ENCODE results near the gene SYNCRIP.
"Not testable (repeated sequence)": the region's sequence is repeated elsewhere in the genome, so short reads cannot be mapped to it uniquely, and the experiment has no call there.

SYNCRIP gene

DNA sequence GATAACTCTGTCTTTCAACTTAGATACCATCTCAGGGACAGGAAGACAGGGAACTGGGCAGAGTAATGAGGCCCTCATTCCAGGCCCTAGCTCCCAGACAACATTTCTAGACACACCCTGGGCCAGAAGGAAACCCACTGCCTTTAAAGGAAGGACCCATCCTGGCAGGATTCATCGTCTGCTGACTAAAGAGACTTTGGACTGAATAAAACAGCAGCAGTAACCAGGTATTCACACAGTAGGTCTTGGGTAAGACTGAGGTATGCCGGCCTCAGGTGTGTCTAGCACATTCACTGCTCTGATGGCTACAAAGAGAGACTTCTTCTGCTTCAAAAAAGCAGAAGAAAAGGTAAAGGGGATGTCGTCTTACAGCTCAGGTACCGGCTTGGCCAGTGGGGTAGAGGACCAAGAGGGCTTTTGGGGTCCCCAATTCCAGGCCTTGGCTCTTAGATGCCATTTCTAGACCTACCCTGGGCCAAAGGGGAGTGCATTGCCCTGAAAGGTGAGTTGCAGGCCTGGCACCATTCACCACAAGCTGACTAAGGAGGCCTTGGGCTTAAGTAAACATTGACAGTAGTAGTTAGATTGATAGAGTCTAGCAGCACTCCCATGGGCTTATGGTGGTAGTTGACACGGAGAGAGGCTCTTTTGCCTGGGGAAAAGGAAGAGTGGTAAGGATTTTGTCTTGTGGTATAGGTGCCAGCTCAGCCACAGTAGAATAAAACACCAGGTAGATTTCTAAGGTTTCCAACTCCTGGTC, 62.4 kb downstream of the SYNCRIP start:
- Histone ChIP-seq H3K27me3 (ENCODE audit: control insufficient read depth, insufficient read depth, low read length, poor library complexity, severe bottlenecking) (no peaks in the 10 kb centered on the region), H3K27ac (ENCODE audit: insufficient read depth, low read depth, low read length, poor library complexity, severe bottlenecking) (no peak overlapping the region), H3K36me3 (ENCODE audit: control insufficient read depth, insufficient read depth, low read length) (no peaks in the 10 kb centered on the region), H3K4me1 (ENCODE audit: control insufficient read depth, insufficient read depth, low read length) (no peaks in the 10 kb centered on the region), H3K4me3 (ENCODE audit: insufficient read depth, low read depth, low read length) (no peak overlapping the region), H3K9me3 (ENCODE audit: control insufficient read depth, low read length) (peaks cover 2% of the 10 kb centered on the region)
- 88 to 93% methylated on average over 5 of the region's 5 CpGs for WGBS, 2 experiments

DNA sequence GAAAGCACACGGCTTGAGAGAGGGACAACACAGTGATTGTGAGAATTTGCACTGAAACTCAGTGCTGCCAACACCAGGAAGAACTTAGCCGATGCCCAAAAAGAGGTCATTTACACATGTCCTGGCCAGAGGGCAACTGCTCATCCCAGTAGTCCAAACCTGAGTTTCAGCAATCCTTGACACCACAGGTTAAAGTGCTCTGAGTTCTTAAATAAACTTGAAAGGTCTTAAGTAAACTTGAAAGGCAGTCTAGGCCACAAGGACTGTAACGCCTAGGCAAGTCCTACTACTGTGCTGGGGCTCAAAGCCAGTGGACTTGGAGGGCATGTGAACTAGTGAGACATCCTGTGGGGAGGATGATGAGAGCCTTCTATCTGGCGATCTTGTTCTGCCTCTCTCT, 63.1 kb downstream of the SYNCRIP start:
- no peaks in the 10 kb centered on the region for H3K27me3 ChIP-seq (ENCODE audit: control insufficient read depth, insufficient read depth, low read length, poor library complexity, severe bottlenecking)
- peaks cover 2% of the 10 kb centered on the region for H3K9me3 ChIP-seq (ENCODE audit: control insufficient read depth, low read length)
- H3K4me1 ChIP-seq (ENCODE audit: control insufficient read depth, insufficient read depth, low read length), result no peaks in the 10 kb centered on the region
- H3K27ac ChIP-seq (ENCODE audit: insufficient read depth, low read depth, low read length, poor library complexity, severe bottlenecking), result no peak overlapping the region
- no peak overlapping the region for H3K4me3 ChIP-seq (ENCODE audit: insufficient read depth, low read depth, low read length)
- H3K36me3 ChIP-seq (ENCODE audit: control insufficient read depth, insufficient read depth, low read length), result no peaks in the 10 kb centered on the region
- 85 to 87% methylated on average over 4 of the region's 4 CpGs for WGBS, 2 experiments

DNA sequence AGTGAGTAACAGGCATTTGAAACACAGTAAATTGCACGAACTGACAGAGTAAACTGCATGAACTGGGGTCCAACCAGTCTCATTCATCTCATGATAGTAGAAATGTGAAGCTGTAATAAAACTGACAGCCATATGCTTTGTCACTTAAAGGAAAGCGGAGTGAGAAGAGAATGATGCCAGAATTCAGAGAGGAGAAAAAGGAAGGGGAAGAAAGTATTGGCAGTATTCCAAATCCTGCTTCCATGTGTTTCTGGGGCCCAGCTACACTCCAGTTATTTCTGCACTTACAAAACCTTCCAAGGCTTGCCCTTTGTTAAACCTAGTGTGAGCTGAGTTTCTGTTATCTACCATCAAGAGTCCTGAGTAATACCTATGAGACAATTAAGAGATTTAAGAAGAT, 66.2 kb downstream of the SYNCRIP start:
- Histone ChIP-seq H3K4me1 (ENCODE audit: control insufficient read depth, insufficient read depth, low read length) (no peaks in the 10 kb centered on the region), H3K4me3 (ENCODE audit: insufficient read depth, low read depth, low read length) (no peak overlapping the region), H3K36me3 (ENCODE audit: control insufficient read depth, insufficient read depth, low read length) (no peaks in the 10 kb centered on the region), H3K9me3 (ENCODE audit: control insufficient read depth, low read length) (no peaks in the 10 kb centered on the region), H3K27me3 (ENCODE audit: control insufficient read depth, insufficient read depth, low read length, poor library complexity, severe bottlenecking) (no peaks in the 10 kb centered on the region), H3K27ac (ENCODE audit: insufficient read depth, low read depth, low read length, poor library complexity, severe bottlenecking) (no peak overlapping the region)
- 94 to 95% methylated on average over 2 of the region's 2 CpGs for WGBS, 2 experiments

DNA sequence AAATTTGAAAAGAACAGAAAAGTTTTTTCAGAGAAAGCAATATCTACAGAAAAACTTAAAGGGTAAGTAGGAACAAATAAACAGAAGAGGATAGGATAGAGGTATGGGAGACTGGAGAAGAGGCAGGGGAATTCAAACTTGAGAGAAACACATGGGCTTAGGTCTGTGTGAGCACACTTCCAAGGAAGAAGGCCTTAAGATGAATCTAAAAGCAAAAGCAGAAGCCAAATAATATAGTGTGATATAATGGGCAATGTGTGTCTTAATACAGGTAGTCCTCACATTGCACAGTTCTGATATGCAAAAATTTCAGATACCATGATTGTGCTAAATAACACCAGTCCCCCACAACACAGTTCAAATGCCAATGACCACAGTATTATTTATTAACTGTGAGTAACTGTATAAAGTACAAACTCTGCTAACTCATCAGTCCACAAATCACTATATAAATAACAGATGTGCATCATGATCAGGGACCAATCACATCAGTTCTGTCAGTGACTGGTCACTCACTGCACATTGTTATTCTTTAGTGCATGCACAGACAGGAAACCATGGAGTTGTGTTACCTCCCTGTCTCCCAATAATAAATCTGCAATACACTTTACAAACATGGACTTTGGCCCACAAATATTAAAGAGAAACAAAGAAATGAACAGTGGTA, 67.6 kb downstream of the SYNCRIP start:
- Histone ChIP-seq H3K27ac (ENCODE audit: insufficient read depth, low read depth, low read length, poor library complexity, severe bottlenecking) (no peak overlapping the region), H3K36me3 (ENCODE audit: control insufficient read depth, insufficient read depth, low read length) (no peaks in the 10 kb centered on the region), H3K4me1 (ENCODE audit: control insufficient read depth, insufficient read depth, low read length) (no peaks in the 10 kb centered on the region)

DNA sequence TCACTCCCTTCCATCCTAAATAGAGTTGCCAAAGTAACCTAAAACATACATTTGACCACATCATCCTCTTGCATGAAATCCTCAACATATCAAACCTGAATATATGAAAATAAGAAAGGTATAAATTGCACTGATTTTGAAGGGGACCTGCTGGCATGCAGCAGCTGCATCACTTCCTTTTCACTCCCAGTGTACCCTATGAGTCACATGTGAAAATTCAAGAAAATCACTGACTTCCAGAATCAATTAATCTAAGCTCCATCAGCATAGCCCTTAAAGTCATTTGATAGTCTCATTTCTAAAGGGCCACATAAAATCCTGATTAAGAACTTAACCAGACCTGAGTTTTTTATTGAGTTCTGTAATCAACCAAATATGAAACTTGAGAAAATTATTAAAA, 73.4 kb downstream of the SYNCRIP start:
- no peaks in the 10 kb centered on the region for H3K27me3 ChIP-seq (ENCODE audit: control insufficient read depth, insufficient read depth, low read length, poor library complexity, severe bottlenecking)
- H3K27ac ChIP-seq (ENCODE audit: insufficient read depth, low read depth, low read length, poor library complexity, severe bottlenecking), result no peak overlapping the region
- H3K4me3 ChIP-seq (ENCODE audit: insufficient read depth, low read depth, low read length), result no peak overlapping the region
- no peaks in the 10 kb centered on the region for H3K4me1 ChIP-seq (ENCODE audit: control insufficient read depth, insufficient read depth, low read length)
- no peaks in the 10 kb centered on the region for H3K9me3 ChIP-seq (ENCODE audit: control insufficient read depth, low read length)
- H3K36me3 ChIP-seq (ENCODE audit: control insufficient read depth, insufficient read depth, low read length), result no peaks in the 10 kb centered on the region

More for the DNA sequence above, 67.6 kb downstream of the SYNCRIP start:
- Histone ChIP-seq H3K9me3 (ENCODE audit: control insufficient read depth, low read length) (no peaks in the 10 kb centered on the region), H3K27me3 (ENCODE audit: control insufficient read depth, insufficient read depth, low read length, poor library complexity, severe bottlenecking) (no peaks in the 10 kb centered on the region), H3K4me3 (ENCODE audit: insufficient read depth, low read depth, low read length) (no peak overlapping the region)

DNA sequence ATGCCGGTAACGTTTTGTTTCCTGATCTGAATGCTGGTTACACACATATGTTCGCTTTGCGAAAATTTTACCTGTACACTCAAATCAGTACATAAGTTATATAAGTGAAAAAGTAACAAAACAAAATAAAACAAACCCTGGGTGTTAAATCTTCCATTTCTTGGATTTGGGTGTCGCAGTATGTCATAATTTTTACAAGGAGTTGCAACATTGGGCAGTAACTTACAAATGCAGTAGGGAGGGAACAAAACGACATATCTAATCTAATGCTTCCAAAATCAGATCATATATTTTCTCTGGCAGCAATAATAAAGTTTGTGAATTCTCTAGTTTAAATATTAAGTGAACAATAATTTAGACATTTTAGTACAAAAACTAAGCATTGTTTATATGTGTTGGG, 74.3 kb downstream of the SYNCRIP start:
- H3K27me3 ChIP-seq (ENCODE audit: control insufficient read depth, insufficient read depth, low read length, poor library complexity, severe bottlenecking), result no peaks in the 10 kb centered on the region
- H3K27ac ChIP-seq (ENCODE audit: insufficient read depth, low read depth, low read length, poor library complexity, severe bottlenecking), result no peak overlapping the region
- WGBS, 2 experiments, result 95 to 99% methylated on average over 2 to 6 of the region's 6 CpGs
- no peak overlapping the region for H3K4me3 ChIP-seq (ENCODE audit: insufficient read depth, low read depth, low read length)
- H3K4me1 ChIP-seq (ENCODE audit: control insufficient read depth, insufficient read depth, low read length), result no peaks in the 10 kb centered on the region
- no peaks in the 10 kb centered on the region for H3K9me3 ChIP-seq (ENCODE audit: control insufficient read depth, low read length)
- no peaks in the 10 kb centered on the region for H3K36me3 ChIP-seq (ENCODE audit: control insufficient read depth, insufficient read depth, low read length)

DNA sequence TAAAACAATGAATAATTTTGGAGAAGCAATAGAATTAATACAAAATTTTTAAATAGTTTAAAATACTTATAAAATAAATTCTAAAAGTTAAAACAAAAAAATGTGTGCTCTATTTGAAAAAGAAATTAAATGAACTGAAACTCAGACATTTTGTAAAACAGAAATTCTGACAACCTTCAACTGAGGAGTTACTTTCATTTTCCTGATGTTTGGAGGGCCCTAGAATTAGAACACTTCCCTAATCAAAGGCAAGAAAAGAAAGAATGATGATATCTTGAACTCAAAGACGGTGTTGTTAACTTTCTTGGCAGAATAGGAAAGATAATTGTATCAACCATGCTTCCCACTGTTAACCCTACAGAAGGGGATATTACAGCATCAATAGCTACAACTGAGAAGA, 77.0 kb downstream of the SYNCRIP start:
- Histone ChIP-seq H3K4me1 (ENCODE audit: control insufficient read depth, insufficient read depth, low read length) (no peaks in the 10 kb centered on the region), H3K4me3 (ENCODE audit: insufficient read depth, low read depth, low read length) (no peak overlapping the region), H3K27ac (ENCODE audit: insufficient read depth, low read depth, low read length, poor library complexity, severe bottlenecking) (no peak overlapping the region), H3K9me3 (ENCODE audit: control insufficient read depth, low read length) (no peaks in the 10 kb centered on the region), H3K27me3 (ENCODE audit: control insufficient read depth, insufficient read depth, low read length, poor library complexity, severe bottlenecking) (no peaks in the 10 kb centered on the region), H3K36me3 (ENCODE audit: control insufficient read depth, insufficient read depth, low read length) (no peaks in the 10 kb centered on the region)
- 88% methylated on average over 1 of the region's 1 CpG; no CpG with 5 or more reads in 1 of the 2 experiments for WGBS, 2 experiments

DNA sequence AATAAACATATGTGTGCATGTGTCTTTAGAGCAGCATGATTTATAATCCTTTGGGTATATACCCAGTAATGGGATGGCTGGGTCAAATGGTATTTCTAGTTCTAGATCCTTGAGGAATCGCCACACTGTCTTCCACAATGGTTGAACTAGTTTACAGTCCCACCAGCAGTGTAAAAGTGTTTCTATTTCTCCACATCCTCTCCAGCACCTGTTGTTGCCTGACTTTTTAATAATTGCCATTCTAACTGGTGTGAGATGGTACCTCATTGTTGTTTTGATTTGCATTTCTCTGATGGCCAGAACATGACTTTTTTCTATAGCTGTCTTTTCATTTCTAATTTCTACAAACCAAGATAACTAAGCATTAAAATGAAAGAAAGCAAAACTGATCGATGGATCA, 78.5 kb downstream of the SYNCRIP start:
- H3K27me3 ChIP-seq (ENCODE audit: control insufficient read depth, insufficient read depth, low read length, poor library complexity, severe bottlenecking); H3K27ac ChIP-seq (ENCODE audit: insufficient read depth, low read depth, low read length, poor library complexity, severe bottlenecking): not testable (repeated sequence)
- WGBS, 2 experiments, result no CpG with 5 or more reads among the region's 2 CpGs

More for the DNA sequence above, 78.5 kb downstream of the SYNCRIP start:
- not testable (repeated sequence) for H3K9me3 ChIP-seq (ENCODE audit: control insufficient read depth, low read length); H3K4me1 ChIP-seq (ENCODE audit: control insufficient read depth, insufficient read depth, low read length); H3K36me3 ChIP-seq (ENCODE audit: control insufficient read depth, insufficient read depth, low read length); H3K4me3 ChIP-seq (ENCODE audit: insufficient read depth, low read depth, low read length)
